PFSK-1 (cell line): ENCODE data around the gene CWC27.

ENCODE experiments used
- POLR2AphosphoS5 ChIP-seq: IDR thresholded peaks from 2 replicates; pipeline ENCODE4 v1.6.1; 2012; ENCODE audit warnings: low read depth, mild to moderate bottlenecking, control low read depth, low read length, moderate library complexity
- REST ChIP-seq, 2 experiments: IDR thresholded peaks; 2 replicates each; pipeline versions ENCODE4 v1.6.1 to v1.8.0; 2011 to 2012; ENCODE audit warnings: low read depth in 2 of 2, low read length in 2 of 2, control low read depth in 1 of 2, inconsistent platforms in 1 of 2, mild to moderate bottlenecking in 1 of 2, moderate library complexity in 1 of 2; ENCODE audit not compliant: insufficient read depth in 1 of 2

- no peak for TF ChIP-seq POLR2AphosphoS5
- no peak for TF ChIP-seq REST (IDR thresholded peaks at IDR 0.05; ENCODE audit: insufficient read depth in 1 of 2, low read depth in 2 of 2, low read length in 2 of 2)
Measured at GRCh38 chr5:64811050-64811640, 42.4 kb downstream of the CWC27 start.
